ENCODE data around the gene LIG1. TPM values are rescaled to one million over a fixed set of nuclear protein-coding genes. Genes with fewer than 3 reads are reported as not detected.
"Not testable (repeated sequence)": the region's sequence is repeated elsewhere in the genome, so short reads cannot be mapped to it uniquely, and the experiment has no call there.

LIG1 gene
- total RNA-seq, 2 donors from 2014 or later = 17.4 to 62.0 TPM

DNA sequence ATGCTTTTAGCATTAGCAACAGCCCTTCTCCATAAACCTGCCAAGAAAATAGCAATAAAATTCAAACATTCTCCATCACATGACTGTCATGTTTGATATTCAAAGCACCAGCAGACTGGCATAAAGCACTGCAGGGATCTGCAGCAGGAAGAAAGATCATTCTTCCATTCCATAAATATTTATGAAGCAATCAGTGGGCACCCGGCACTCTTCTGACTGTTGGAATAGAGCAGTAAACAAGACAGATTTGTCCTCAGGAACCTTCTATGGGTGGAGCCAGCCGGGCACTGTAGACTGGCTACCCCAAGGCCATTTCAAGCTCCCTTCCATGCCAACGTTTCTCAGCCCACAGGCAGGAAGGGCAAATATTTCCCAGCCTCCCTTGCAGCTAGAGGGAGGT is 85.1 kb downstream of the LIG1 start:
- peaks cover 6% of the 10 kb centered on the region for H3K4me1 ChIP-seq
- TF ChIP-seq POLR2A (IDR thresholded peaks at IDR 0.05) = no peak
- TF ChIP-seq, protein P1, sequence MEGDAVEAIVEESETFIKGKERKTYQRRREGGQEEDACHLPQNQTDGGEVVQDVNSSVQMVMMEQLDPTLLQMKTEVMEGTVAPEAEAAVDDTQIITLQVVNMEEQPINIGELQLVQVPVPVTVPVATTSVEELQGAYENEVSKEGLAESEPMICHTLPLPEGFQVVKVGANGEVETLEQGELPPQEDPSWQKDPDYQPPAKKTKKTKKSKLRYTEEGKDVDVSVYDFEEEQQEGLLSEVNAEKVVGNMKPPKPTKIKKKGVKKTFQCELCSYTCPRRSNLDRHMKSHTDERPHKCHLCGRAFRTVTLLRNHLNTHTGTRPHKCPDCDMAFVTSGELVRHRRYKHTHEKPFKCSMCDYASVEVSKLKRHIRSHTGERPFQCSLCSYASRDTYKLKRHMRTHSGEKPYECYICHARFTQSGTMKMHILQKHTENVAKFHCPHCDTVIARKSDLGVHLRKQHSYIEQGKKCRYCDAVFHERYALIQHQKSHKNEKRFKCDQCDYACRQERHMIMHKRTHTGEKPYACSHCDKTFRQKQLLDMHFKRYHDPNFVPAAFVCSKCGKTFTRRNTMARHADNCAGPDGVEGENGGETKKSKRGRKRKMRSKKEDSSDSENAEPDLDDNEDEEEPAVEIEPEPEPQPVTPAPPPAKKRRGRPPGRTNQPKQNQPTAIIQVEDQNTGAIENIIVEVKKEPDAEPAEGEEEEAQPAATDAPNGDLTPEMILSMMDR (IDR thresholded peaks at IDR 0.05) = no peak
- intact Hi-C loops (cut with DNase I) = no loop called here
- peak overlapping the region in 1 of 4 donors; percentile 6 for H3K27ac ChIP-seq
- no peak for ATAC-seq
- H3K27me3 ChIP-seq = no peaks in the 10 kb centered on the region
- 33% methylated on average over 3 of the region's 3 CpGs; no CpG with 5 or more reads in 1 of the 2 donors for WGBS, 2 donors
- no peaks in the 10 kb centered on the region for H3K36me3 ChIP-seq (replicated peaks in 1 of 2; ENCODE audit: insufficient read depth in 1 of 2, low read depth in 2 of 2)
- H3K4me3 ChIP-seq = no peak overlapping the region
- H3K9me3 ChIP-seq = no peaks in the 10 kb centered on the region
- DNase-seq = no peak

DNA sequence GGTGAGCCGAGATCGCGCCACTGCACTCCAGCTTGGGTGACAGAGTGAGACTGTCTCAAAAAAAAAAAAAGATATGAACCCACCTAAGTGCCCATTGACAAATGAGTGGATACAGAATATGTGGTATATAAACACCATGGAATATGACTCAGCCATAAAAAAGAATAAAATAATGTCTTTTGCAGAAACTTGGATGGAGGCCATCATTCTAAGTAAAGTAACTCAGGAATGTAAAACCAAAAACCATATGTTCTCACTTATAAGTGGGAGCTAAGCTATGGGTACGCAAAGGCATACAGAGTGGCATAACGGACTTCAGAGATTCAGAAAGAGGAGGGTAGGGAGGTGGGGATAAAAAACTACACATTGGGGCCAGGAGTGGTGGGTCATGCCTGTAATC is 89.0 kb downstream of the LIG1 start:
- Histone ChIP-seq H3K27me3 (no peaks in the 10 kb centered on the region), H3K36me3 (replicated peaks in 1 of 2; ENCODE audit: insufficient read depth in 1 of 2, low read depth in 2 of 2) (no peaks in the 10 kb centered on the region), H3K4me3 (no peak overlapping the region), H3K27ac (no peak overlapping the region), H3K4me1 (no peaks in the 10 kb centered on the region), H3K9me3 (no peaks in the 10 kb centered on the region)
- ATAC-seq (no peak), DNase-seq (no peak)
- 88 to 96% methylated on average over 5 of the region's 5 CpGs for WGBS, 2 donors
- TF ChIP-seq, protein P1 (IDR thresholded peaks at IDR 0.05) = no peak
- TF ChIP-seq POLR2A (IDR thresholded peaks at IDR 0.05) = no peak
- intact Hi-C loops (cut with DNase I) = no loop called here

- H3K27me3 ChIP-seq; H3K36me3 ChIP-seq (replicated peaks in 1 of 2; ENCODE audit: insufficient read depth in 1 of 2, low read depth in 2 of 2); DNase-seq; H3K27ac ChIP-seq; H3K4me1 ChIP-seq; H3K4me3 ChIP-seq; ATAC-seq; intact Hi-C loops (cut with DNase I); H3K9me3 ChIP-seq: not testable (repeated sequence)
- WGBS, 2 donors = 73 to 94% methylated on average over 3 of the region's 3 CpGs
Measured at GRCh38 chr19:48070177-48070769, 99.9 kb downstream of the LIG1 start.

GRCh38 chr19:48069435-48069834 is 100.7 kb downstream of the LIG1 start:
- TF ChIP-seq, protein P1 (IDR thresholded peaks at IDR 0.05) = no peak
- TF ChIP-seq POLR2A (IDR thresholded peaks at IDR 0.05) = no peak
- Histone ChIP-seq H3K27ac (no peak overlapping the region), H3K9me3 (no peaks in the 10 kb centered on the region), H3K4me3 (no peak overlapping the region), H3K36me3 (replicated peaks in 1 of 2; ENCODE audit: insufficient read depth in 1 of 2, low read depth in 2 of 2) (no peaks in the 10 kb centered on the region), H3K27me3 (no peaks in the 10 kb centered on the region), H3K4me1 (no peaks in the 10 kb centered on the region)
- 64% methylated on average over 2 of the region's 2 CpGs for WGBS, 2 donors
- DNase-seq (no peak), ATAC-seq (no peak)
- intact Hi-C loops (cut with DNase I) = no loop called here

Other genes starting within 250 kb of the LIG1 start
- gene BSPH1, start 178.2 kb downstream of the LIG1 start, total RNA-seq = not detected
- not detected for gene ELSPBP1, start 175.7 kb downstream of the LIG1 start, total RNA-seq
- gene CABP5, start 126.3 kb downstream of the LIG1 start, total RNA-seq = not detected
- gene PLA2G4C, start 59.5 kb downstream of the LIG1 start, total RNA-seq = 10 to 100 TPM in 1 of 2 donors, 1 to 10 TPM in 1; 4.4 to 10.9 TPM
- 1 to 10 TPM; 4.7 to 9.6 TPM for gene ZSWIM9, start 336 bp upstream of the LIG1 start, total RNA-seq
- gene CARD8, start 85.6 kb upstream of the LIG1 start, total RNA-seq = 10 to 100 TPM; 23.7 to 24.4 TPM
- gene ZNF114, start 99.7 kb upstream of the LIG1 start, total RNA-seq = under 1 TPM in 1 of 2 donors, not detected in 1; 0.26 TPM
- gene EMP3, start 155.2 kb upstream of the LIG1 start, total RNA-seq = 1 to 10 TPM; 2.6 to 7.0 TPM
- 10 to 100 TPM; 14.5 to 16.1 TPM for gene TMEM143, start 193.6 kb upstream of the LIG1 start, total RNA-seq
- under 1 TPM in 1 of 2 donors, not detected in 1; 0.78 TPM for gene SYNGR4, start 194.0 kb upstream of the LIG1 start, total RNA-seq
- gene KDELR1, start 221.2 kb upstream of the LIG1 start, total RNA-seq = 10 to 100 TPM; 47.5 to 51.4 TPM
- 1 to 10 TPM in 1 of 2 donors, under 1 TPM in 1; 0.26 to 2.0 TPM for gene GRIN2D, start 223.3 kb upstream of the LIG1 start, total RNA-seq